ENCODE measurements around the gene CNTNAP5. TPM values are rescaled to one million over a fixed set of nuclear protein-coding genes. Genes with fewer than 3 reads are reported as not detected.

Gene CNTNAP5
- total and polyA plus RNA-seq, 9 of the 15 experiments (the other 6 are each of a cell fraction or from before 2014, with no cell fraction given), result not detected

DNA sequence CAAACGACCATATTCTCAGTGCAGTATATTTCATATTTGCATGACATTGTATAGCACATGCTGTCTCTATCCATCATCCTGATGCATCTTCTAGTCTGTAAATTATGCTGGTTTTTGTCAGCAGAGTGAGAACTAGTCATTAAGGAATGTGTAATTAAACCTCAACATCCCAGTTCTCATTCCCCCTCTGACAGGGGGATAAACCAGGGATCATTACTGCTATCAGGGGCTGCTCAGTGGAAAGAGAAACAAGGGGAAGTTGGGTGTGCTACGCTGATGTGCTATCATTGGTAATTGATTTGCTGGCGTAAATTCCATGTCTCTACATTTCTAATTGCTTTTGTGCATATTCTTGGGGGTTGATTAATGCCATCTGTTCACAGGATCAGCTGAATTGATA is 7.7 kb downstream of the CNTNAP5 start:
- no peak overlapping the region for H3K27ac ChIP-seq (ENCODE audit: extremely low read depth, low read depth, low read length)
- no peak overlapping the region for H3K4me3 ChIP-seq
- H3K4me2 ChIP-seq (ENCODE audit: insufficient read depth, low read length), result no peak overlapping the region
- no peaks in the 10 kb centered on the region for H4K20me1 ChIP-seq (replicated peaks; ENCODE audit: control insufficient read depth, insufficient read depth, low read length)
- no TSS peak for BruUV-seq (replicated peaks)
- in situ Hi-C loops (cut with MboI) (no loop called here), intact Hi-C loops (cut with micrococcal nuclease) (no loop called here)
- H2AFZ ChIP-seq (ENCODE audit: low read depth, low read length), result no peak overlapping the region
- FAIRE-seq (no peak), DNase-seq (ENCODE audit: extremely low read depth in 1 of 4, low spot score in 3 of 4) (no peak), ATAC-seq (no peak)
- H3K36me3 ChIP-seq (ENCODE audit: control insufficient read depth, insufficient read depth, low read length), result no peaks in the 10 kb centered on the region
- no peak overlapping the region for H3K9ac ChIP-seq (ENCODE audit: insufficient read depth in 1 of 2, low read depth in 2 of 2, low read length in 2 of 2)
- no peaks in the 10 kb centered on the region for H3K9me1 ChIP-seq (ENCODE audit: control insufficient read depth, insufficient read depth, low read length)
- H3K79me2 ChIP-seq (ENCODE audit: control insufficient read depth, insufficient read depth, low read length), result no peaks in the 10 kb centered on the region
- no peaks in the 10 kb centered on the region for H3K9me3 ChIP-seq (replicated peaks; ENCODE audit: control insufficient read depth, insufficient read depth, low read depth, low read length)
- TF ChIP-seq TCF3 (CRISPR knock-in tag; IDR thresholded peaks at IDR 0.05) (no peak), GTF2B (IDR thresholded peaks at IDR 0.05; ENCODE audit: extremely low read depth, insufficient read length) (no peak), SFPQ (IDR thresholded peaks at IDR 0.05; ENCODE audit: low read depth, low read length) (no peak), L3MBTL2 (IDR thresholded peaks at IDR 0.05) (no peak), POLR2AphosphoS2 (IDR thresholded peaks at IDR 0.05; ENCODE audit: low read length) (no peak), ELF2 (CRISPR knock-in tag; IDR thresholded peaks at IDR 0.05) (no peak), GABPB2 (CRISPR knock-in tag; conservative IDR thresholded peaks at IDR 0.05) (no peak), CTCF (IDR thresholded peaks at IDR 0.05 in 2 of 3, conservative IDR thresholded peaks at IDR 0.05 in 1 of 3; ENCODE audit: insufficient read depth in 2 of 3, low read depth in 1 of 3, low read length in 3 of 3) (no peak), CHD2 (IDR thresholded peaks at IDR 0.05; ENCODE audit: low read depth, low read length) (no peak)
- TF ChIP-seq, protein P1, sequence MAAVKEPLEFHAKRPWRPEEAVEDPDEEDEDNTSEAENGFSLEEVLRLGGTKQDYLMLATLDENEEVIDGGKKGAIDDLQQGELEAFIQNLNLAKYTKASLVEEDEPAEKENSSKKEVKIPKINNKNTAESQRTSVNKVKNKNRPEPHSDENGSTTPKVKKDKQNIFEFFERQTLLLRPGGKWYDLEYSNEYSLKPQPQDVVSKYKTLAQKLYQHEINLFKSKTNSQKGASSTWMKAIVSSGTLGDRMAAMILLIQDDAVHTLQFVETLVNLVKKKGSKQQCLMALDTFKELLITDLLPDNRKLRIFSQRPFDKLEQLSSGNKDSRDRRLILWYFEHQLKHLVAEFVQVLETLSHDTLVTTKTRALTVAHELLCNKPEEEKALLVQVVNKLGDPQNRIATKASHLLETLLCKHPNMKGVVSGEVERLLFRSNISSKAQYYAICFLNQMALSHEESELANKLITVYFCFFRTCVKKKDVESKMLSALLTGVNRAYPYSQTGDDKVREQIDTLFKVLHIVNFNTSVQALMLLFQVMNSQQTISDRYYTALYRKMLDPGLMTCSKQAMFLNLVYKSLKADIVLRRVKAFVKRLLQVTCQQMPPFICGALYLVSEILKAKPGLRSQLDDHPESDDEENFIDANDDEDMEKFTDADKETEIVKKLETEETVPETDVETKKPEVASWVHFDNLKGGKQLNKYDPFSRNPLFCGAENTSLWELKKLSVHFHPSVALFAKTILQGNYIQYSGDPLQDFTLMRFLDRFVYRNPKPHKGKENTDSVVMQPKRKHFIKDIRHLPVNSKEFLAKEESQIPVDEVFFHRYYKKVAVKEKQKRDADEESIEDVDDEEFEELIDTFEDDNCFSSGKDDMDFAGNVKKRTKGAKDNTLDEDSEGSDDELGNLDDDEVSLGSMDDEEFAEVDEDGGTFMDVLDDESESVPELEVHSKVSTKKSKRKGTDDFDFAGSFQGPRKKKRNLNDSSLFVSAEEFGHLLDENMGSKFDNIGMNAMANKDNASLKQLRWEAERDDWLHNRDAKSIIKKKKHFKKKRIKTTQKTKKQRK (IDR thresholded peaks at IDR 0.05; ENCODE audit: borderline replicate concordance, low read depth, low read length), result no peak
- TF ChIP-seq, protein P2, sequence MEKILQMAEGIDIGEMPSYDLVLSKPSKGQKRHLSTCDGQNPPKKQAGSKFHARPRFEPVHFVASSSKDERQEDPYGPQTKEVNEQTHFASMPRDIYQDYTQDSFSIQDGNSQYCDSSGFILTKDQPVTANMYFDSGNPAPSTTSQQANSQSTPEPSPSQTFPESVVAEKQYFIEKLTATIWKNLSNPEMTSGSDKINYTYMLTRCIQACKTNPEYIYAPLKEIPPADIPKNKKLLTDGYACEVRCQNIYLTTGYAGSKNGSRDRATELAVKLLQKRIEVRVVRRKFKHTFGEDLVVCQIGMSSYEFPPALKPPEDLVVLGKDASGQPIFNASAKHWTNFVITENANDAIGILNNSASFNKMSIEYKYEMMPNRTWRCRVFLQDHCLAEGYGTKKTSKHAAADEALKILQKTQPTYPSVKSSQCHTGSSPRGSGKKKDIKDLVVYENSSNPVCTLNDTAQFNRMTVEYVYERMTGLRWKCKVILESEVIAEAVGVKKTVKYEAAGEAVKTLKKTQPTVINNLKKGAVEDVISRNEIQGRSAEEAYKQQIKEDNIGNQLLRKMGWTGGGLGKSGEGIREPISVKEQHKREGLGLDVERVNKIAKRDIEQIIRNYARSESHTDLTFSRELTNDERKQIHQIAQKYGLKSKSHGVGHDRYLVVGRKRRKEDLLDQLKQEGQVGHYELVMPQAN (IDR thresholded peaks at IDR 0.05; ENCODE audit: borderline replicate concordance), result no peak
- H3K4me1 ChIP-seq (replicated peaks in 1 of 2; ENCODE audit: control insufficient read depth in 2 of 2, insufficient read depth in 2 of 2, low read length in 2 of 2), result no peaks in the 10 kb centered on the region
- CTCF ChIA-PET (ENCODE audit: low intra/inter-chr PET ratio), result no interaction called here
- WGBS (ENCODE audit: insufficient coverage, low coverage, missing lambda C conversion rate), result 3% methylated on average over 3 of the region's 3 CpGs
- H3K27me3 ChIP-seq (ENCODE audit: control insufficient read depth in 2 of 2, insufficient read depth in 2 of 2, low read length in 2 of 2), result no peaks in the 10 kb centered on the region
- POLR2A ChIA-PET, result no interaction called here

All from K562 (cell line).